Measurements from ENCODE around the gene TLE3.
"Not testable (repeated sequence)": the region's sequence is repeated elsewhere in the genome, so short reads cannot be mapped to it uniquely, and the experiment has no call there.

DNA sequence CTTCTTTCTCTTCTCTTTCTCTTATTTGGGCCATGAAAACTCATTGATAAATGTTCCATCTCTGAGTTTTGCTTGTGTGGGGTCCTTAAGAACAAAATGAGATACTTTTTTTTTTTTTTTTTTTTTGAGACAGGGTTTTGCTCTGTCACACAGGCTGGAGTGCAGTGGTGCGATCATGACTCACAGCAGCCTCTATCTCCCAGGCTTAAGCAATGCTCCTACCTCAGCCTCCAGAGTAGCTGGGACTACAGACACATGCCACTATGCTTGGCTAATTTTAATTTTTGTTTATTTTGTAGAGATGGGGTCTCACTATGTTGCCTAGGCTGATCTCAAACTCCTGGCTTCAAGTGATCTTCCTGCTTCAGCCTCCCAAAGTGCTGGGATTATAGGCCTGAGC is 39.3 kb upstream of the TLE3 start:
- TF ChIP-seq, protein P1, sequence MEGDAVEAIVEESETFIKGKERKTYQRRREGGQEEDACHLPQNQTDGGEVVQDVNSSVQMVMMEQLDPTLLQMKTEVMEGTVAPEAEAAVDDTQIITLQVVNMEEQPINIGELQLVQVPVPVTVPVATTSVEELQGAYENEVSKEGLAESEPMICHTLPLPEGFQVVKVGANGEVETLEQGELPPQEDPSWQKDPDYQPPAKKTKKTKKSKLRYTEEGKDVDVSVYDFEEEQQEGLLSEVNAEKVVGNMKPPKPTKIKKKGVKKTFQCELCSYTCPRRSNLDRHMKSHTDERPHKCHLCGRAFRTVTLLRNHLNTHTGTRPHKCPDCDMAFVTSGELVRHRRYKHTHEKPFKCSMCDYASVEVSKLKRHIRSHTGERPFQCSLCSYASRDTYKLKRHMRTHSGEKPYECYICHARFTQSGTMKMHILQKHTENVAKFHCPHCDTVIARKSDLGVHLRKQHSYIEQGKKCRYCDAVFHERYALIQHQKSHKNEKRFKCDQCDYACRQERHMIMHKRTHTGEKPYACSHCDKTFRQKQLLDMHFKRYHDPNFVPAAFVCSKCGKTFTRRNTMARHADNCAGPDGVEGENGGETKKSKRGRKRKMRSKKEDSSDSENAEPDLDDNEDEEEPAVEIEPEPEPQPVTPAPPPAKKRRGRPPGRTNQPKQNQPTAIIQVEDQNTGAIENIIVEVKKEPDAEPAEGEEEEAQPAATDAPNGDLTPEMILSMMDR (IDR thresholded peaks at IDR 0.05 in 4 of 5, conservative IDR thresholded peaks at IDR 0.05 in 1 of 5): not testable (repeated sequence)
- TF ChIP-seq POLR2A (IDR thresholded peaks at IDR 0.05): not testable (repeated sequence)

All from gastrocnemius medialis (tissue), 4 donors.